KG1 (cell line): ENCODE data around the gene VASP.
"Not testable (repeated sequence)": the region's sequence is repeated elsewhere in the genome, so short reads cannot be mapped to it uniquely, and the experiment has no call there.

Experiments used
- DNase-seq: peaks from one replicate; lab custom pipeline; 2025; lab: John Stamatoyannopoulos, UW

VASP gene

DNA sequence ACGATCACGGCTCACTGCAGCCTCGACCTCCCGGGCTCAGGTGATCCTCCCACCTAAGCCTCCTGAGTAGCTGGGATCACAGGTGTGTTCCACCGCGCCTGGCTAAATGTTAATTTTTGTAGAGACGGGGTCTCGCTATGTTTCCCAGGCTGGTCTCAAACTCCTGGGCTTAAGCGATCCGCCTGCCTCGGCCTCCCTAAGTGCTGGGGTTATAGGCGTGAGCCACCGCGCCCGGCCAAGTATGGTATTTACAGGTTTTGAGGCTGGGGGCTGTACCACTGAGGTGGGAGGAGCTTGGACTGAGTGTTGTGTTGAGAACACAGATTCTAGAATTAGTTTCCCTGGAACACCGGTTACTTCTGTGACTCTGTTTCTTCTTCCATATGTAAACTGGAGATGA lies 9.5 kb upstream of the VASP start:
- DNase-seq = no peak

DNA sequence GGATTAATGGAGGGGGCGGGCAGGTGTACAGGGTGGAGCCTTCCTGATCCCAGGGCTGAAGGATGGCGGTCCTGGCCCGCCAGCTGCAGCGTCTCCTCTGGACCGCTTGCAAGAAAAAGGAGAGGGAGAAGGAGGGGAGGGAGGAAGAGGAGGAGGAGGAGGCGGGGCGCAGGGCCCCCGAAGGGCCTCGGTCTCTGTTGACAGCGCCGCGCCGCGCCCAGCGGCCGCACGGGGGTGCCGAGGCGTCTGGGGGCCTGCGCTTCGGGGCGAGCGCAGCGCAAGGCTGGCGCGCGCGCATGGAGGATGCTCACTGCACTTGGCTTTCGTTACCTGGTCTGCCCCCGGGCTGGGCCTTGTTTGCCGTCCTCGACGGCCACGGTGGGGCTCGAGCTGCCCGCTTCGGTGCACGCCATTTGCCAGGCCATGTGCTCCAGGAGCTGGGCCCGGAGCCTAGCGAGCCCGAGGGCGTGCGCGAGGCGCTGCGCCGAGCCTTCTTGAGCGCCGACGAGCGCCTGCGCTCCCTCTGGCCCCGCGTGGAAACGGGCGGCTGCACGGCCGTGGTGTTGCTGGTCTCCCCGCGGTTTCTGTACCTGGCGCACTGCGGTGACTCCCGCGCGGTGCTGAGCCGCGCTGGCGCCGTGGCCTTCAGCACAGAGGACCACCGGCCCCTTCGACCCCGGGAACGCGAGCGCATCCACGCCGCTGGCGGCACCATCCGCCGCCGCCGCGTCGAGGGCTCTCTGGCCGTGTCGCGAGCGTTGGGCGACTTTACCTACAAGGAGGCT lies 8.7 kb upstream of the VASP start, which contains the start of gene PPM1N:
PPM1N (plus strand) TSS at position 33 of the 785 bp plus-strand sequence; CDS start at position 63, 30 bp downstream.
- peak; percentile 51 for DNase-seq

DNA sequence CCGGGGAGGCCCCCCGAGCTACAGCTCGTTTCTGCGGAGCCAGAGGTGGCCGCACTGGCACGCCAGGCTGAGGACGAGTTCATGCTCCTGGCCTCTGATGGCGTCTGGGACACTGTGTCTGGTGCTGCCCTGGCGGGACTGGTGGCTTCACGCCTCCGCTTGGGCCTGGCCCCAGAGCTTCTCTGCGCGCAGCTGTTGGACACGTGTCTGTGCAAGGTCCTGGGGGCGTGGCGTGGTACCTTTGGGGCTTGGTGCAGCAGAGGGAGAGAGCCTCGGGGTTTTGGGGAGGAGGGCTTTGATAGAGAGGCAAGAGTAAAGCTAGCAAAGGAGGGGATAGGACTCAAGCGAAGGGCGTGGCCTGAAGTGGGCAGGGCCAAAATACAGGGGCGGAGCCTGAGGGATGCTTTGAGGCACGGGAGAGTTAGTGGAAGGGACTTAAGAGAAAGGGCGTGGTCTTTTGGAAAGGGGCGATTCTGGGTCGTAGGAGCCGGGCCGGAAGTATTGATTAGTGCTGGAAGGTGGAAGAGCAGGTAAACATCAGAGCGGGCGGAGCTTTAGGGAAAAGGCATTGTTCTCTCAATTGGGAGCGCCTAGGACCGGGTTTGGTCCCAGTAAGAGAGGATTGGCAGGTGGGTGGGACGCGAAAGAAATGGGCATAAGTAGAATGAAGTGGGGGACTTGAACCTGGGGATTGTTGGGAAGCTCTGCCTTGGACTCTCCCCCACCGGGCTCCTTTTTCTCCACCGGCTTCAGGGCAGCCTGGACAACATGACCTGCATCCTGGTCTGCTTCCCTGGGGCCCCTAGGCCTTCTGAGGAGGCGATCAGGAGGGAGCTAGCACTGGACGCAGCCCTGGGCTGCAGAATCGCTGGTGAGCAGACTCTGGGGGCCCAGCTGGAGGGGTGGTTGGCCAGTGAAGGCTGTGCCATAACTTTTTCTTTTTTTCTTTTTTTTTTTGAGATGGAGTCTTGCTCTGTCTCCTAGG lies 7.8 kb upstream of the VASP start:
- DNase-seq = no peak

DNA sequence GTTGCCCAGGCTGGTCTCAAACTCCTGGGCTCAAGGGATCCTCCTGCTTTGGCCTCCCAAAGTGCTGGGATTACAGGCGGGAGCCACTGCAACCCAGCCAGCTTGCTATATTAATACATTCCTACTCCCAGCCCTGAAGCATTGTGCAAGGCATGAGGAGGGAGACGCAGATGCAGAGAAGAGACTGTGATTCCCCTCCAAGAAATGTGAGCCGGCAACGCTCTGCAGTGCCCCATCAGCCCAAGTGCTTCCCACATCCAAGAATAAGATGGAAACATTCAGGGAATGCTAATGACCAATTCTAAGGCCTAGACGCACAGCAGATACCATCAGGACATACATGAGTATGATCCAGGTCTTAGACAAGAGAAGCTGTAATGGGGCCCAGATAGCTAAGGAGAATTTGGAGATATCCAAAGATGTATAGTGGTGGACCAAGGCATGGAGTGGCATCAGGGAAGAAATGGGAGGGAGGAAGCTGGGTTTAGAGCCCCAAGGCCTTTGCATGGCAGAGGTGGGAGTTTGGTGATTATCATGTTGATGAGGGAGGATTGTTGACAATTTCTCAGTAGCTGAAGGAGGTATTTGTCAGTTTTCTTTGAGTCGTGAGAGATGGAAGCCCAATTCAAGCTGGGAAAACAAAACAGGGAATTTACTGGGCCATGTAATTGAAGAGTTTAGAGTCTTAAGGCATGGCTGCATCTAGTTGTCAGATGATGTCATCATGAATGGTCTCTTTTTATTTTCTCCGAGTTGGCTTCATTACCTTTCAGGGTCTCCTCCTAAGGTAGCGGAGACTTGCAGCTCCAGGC lies 6.2 kb upstream of the VASP start:
- no peak for DNase-seq

DNA sequence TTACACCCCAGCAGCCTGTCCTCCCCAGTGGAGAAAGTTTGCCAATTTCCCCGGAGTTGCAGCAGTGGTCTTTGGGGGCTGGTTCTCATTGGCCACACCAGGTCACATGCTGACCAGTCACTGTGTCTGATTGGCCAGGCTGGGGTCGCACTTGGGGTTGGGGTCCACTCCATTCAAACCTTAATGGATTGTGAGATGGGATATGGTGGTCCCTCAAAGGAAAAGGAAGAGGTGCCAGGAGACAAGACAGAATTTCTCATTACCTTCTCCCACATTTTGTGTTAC lies 5.6 kb upstream of the VASP start:
- no peak for DNase-seq

DNA sequence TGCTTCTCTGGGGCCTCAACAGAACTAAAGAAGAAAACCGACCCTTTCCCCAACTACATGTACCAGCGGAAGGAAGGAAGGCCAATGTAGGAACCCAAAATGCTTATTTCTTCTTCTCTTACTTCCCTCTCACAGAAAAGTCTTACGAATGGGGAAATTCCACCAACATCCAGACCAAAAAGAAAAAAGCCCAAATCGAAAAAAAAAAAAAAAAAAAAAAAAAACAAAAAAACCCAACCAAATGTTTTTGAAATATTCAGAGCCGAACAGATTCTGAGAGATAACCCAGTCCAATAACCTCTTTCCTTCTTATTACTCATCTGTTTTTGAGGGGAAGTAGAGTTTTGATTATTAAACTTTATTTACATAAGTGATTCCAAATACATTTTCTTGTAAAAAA lies 5.2 kb upstream of the VASP start:
- no peak for DNase-seq

DNA sequence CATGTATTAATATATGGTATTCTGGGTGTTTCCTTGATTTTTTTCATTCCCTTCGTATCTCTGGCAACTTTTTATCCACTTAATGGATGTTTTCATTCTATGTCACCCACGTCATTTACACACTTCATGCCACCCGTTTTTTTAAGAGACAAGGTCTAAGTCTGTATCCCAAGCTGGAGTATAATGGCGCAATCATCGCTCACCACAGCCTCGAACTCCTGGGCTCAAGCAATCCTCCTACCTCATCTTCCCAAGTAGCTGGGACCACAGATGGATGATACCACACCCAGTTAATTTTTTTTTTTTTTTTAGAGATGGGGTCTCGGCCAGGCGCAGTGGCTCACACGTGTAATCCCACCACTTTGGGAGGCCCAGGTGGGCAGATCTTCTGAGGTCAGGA lies 3.4 kb upstream of the VASP start:
- no peak for DNase-seq

DNA sequence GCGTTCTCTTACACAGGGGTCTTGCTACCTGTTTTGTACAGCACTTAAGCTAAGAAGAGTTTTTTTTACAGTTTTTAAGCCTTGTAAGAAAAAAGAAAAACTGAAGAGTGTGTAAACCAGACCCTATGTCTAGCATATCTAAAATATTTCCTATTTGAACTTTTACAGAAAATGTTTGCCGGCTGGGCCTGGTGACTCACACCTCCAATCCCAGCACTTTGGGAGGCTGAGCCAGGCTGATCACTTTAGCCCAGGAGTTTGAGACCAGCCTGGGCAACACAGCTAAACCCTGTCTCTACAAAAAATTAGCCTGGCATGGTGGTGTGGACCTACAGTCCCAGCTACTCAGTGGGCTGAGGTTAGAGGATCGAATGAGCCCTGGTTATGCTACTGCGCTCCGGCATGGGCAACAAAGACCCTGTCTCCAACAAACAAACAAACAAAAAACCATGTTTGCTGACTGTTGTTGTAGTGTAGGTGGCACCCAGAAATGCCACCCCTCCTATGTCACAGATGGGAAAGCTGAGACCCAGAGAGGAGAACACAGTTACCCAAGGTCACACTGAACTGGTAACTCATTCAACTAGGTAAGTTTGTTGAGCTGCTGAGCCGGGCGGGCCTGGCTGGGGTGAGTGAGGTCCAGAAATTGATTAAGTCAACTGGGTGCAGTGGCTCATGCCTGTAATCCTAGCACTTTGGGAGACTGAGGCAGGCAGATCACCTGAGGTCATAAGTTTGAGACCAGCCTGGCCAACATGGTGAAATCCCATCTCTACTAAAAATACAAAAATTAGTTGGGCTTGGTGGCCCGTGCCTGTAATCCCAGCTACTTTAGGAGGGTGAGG lies 1.9 kb upstream of the VASP start:
- DNase-seq = no peak

DNA sequence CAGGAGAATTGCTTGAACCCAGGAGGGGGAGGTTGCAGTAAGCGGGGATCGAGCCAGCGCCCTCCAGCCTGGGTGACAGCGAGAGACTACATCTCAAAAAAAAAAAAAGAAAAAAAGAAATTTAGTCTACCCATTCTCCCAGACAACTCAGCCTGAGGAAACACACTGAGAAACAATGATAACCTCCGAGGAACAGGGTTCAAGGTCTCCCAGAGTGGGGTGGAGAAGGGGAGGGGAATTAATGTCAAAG lies 1.4 kb upstream of the VASP start:
- DNase-seq = no peak

DNA sequence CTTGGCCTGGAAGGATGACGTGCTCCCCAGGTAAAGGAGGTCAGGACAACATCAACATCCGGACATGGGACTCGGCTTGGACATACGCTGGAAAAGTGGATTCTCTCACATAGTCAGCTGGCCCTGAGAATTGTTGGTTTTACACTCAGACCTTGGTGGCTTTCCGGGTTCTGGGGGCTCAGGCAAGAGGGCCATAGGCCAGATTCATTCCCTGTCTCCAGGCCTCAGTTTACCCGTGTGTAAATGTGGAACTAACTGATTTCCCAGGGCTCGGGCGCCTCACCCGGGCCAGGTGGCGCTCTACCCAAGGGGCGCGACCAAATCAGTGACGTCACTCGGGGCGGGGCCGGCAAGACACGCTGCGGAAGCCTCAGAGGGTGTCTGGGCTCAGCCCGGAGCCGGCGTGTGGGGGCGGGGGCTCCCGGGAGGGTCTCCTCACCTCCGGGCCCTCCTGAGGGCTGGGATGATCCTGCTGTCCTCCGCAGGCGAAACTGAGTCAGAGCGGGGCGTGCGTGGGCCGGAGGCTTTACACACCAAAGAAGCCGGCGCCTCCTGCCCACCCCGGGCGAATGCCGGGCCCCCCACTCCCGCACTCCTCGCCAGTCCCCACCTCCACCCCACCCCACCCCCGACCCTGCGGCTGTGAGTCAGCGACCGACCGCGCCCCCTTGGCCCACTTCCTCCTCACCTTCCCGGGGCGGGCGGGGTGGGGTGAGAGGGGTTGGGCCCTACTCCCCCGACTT lies 862 bp upstream of the VASP start:
- peak; percentile 95 for DNase-seq

DNA sequence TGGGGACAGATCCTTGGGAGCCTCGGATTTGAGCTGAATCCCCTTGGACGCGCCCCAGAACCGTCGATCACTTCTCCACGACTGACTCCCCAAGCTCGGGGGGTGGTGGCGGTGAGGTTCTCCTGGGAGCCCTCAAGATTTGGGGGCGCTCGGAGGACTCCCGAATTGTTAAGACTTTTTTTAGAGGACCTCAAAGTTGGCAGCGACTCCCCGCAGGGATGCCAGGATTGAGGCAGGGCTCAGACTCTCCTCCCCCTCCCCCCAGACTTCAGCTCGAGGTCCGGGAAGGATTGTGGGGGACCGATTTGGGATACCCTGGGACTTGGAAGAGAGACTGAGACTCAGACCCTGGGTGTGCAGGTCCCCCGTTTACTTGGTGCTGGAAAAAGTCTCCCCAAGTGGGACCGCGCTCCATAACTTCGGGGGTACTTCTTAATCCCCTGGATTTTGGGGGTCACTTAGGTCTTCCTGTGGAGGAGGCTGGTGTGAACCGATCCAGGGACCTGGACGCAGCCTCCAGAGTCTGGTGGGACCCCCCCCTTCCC lies 665 bp downstream of the VASP start:
- DNase-seq = no peak

DNA sequence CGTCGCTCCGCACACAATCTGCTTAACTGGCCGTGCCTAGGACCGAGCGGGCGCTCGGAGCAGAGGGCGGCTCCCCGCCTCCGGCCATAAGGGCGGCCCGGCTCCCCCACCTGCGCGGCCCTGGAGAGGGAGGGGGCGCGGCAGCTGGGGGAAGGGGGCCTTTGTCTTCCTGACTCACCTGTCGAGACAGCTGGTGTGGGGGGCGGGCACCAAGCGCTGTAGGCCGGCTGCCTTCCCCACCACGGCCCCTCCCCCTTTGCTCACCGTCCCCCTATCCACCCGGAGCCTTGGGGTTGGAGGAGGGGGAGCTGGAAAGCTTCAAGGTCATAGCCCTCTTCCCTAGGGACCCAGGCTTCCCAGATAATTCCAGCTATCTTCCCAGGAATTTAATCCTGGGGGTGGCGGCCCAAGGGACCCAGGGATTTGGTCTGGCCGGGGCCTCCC lies 1.2 kb downstream of the VASP start:
- no peak for DNase-seq

DNA sequence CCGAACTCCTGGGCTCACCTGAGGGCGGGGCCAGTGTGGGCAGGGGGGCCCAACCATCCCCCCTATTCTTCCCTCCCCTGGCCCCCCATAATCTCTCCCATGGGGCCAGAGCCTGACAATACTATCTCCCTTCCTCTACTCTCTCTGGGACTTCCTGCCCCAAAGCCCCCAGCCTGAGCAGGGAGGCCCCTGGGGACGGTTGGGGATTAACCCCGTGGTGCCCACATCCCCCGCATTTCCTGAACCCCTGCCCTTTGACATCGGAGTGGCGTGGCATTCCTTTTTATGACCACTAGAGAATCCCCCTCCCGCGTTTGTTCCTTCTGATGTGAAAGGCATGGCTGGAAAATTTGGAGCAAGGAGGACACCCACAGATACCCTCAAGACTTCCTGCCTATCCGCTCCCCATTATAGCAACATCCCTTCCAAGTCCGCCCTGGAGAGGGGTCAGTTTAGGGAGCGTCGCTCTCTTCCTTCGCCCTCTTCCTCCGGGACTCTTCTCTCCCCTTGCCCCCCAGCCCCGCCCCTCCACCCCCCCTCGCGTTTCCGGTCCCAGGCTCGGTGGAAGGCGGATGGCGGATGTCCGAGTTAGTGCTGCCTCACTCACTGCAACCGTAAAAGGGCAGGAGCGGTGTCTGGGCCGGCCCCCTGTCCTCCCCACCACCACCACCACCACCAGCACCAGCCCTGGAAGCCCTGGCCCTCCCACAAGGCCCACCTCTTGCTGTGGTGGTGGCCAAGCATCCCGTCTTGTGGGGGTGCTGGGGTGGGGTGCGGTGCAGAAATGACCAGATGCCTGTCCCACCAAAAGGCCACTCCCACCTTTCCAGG lies 1.8 kb downstream of the VASP start:
- DNase-seq = peak; percentile 69

DNA sequence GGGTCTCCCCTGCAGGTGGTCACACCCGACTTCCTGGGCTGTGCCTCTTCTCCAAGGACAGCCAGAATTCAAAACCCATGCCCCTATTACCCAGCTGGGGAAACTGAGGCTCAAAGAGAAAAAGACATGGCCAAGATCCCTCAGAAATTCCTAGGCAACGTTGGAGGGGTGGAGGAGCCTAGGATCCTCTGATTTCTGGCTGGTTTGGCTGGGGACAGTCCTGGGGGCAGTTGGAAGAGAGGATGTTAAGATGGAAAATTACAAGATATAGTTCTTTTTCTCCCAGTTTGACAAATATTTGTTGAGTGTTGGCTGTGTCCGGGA lies 2.4 kb downstream of the VASP start:
- no peak for DNase-seq

DNA sequence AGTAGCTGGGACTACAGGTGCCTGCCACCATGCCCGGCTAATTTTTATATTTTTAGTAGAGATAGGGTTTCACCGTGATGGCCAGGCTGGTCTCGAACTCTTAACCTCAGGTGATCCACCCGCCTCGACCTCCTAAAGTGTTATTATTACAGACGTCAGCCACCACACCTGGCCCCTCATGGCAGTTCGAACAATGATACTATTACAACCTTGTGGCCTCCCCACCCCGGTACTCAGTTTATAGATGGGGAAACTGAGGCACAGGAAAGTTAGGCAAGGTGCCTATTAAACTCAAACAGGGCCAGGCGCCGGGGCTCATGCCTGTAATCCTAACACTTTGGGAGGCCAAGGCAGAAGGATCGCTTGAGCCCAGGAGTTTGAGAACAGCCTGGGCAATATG lies 3.1 kb downstream of the VASP start:
- not testable (repeated sequence) for DNase-seq

DNA sequence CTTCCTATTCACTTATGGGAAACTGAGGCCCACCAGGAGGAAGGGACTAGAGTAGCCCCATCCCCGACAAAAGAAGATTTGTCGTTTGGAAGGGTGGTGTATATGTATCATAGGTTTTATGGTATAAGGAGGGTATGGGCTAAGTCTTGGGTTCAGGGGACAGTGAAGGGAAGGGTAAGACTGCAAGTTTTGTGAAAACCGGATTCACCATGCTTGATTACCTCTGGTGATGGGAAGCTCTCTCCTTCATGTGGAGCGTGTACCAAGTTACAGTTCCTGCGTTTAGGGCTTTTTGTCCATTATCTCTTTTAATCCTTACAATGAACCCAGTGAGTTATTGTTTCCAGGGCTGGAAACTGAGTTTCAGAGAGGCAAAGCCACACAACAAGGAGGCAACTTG lies 3.8 kb downstream of the VASP start:
- DNase-seq = no peak

DNA sequence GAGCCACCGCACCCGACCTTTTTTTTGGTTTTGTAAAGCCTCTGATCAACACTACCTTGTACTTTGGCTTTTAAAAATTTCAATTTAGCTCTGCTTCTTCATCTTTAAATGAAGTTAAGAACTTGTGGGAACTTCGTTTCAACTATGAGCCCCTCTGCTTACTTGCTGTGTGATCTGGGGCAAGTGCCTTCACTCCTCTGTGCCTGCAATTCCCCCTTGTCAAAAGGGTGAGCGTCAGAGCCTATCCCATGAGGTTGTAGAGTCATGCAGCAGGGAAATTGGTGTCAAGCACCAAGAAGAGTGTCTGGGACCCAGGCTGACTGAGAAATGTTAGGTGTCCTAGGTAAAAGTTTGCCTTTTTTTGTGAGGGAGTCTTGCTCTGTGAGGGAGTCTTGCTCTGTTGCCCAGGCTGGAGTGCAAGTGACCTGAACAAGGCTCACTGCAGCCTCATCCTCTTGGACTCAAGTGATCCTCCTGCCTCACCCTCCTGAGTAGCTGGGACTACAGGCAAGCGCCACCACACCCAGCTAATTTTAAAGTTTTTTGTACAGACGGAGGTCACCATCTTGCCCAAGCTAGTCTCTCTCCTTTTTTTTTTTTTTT lies 5.7 kb downstream of the VASP start:
- DNase-seq = no peak

DNA sequence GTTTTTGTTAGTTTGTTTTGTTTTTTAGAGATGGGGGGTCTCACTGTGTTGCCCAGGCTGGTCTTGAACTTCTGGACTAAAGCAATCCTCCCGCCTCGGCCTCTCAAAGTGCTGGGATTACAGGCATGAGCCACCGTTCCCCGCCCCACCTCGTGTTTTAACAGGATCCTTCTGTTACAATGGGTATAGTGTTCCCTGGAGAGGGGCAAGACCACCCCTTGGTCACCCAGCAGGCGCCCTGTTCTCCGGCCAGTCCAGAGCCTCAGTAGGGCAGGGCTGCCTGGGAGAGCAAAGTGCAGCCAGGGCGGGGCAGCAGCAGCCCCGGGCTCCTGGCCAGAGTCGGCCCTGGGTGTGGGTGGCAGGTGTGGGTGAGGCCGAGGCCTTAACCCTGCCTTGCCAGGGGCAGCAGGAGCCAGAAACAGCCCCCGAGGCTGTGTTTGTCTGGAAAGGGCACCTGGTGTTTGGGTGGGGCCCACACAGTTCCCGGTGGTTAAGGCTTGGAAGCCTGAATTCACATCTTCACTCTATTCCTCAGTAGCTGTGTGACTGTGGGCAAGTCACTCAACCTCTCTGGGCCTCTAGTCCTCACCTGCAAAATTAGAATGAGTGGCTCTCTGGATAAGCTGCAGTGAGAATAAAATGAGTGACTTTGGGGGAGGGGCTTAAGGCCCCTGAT lies 7.2 kb downstream of the VASP start:
- DNase-seq = no peak

DNA sequence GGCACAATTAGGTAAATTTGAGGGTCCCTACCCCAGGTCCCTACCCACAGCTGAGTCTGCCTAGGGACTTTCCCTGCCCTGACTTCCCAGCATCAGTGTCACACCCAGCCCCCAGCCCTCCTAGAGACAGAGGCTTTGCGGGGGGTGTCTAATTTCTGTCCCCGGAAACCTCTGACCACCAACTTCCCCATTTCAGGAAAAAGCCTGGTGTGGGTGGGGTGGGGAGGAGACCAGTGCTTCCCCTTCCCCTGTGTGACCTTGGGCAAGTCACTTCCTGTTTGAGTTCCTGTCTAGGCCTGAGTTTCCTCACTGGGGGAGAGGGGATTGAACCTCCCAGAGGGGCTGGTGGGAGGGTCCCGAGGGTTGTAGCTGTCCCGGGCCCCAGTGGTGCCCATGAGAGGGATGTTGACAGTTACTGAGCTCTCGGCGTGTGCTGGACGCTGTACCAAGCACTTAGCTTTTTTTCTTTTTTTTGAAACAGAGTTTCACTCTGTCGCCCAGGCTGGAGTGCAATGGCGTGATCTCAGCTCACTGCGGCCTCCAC lies 7.9 kb downstream of the VASP start:
- DNase-seq = peak; percentile 79
